A549 treated with AZD9567 at 1 μM for 4 hours (cell line): ENCODE measurements around the gene INPP5J. TPM values are rescaled to one million over a fixed set of nuclear protein-coding genes. Genes with fewer than 3 reads are reported as not detected.

Experiments used
- total RNA-seq: library from RNA; stranded (reverse); fragments of 200-300 nt; extraction: Qiagen RNA extraction; gene quantifications from 5 replicates; pipeline ENCODE4 v1.2.3, GENCODE V29; 2022; ENCODE audit not compliant: insufficient read depth

Gene INPP5J
- 0.38 to 0.77 TPM (median 0.45 TPM) in 4 of 5 replicates, not detected in the other for total RNA-seq

GRCh38 chr22:31122532-31123291 is at the start of gene INPP5J:
Gene INPP5J, plus strand, starts transcription at chr22:31122966. Its CDS starts 49 bp downstream, at chr22:31123015.

GRCh38 chr22:31080848-31081649 is 41.7 kb upstream of the INPP5J start, which contains the start of gene SMTN:
Gene SMTN, plus strand, starts transcription at chr22:31081318. Its CDS starts 1,941 bp downstream, at chr22:31083259.

GRCh38 chr22:31107178-31107893 is 15.4 kb upstream of the INPP5J start, which contains the start of gene SELENOM:
Gene SELENOM, minus strand, starts transcription at chr22:31107568. Its CDS starts 63 bp downstream, at chr22:31107505.

GRCh38 chr22:31139866-31140716 is 17.3 kb downstream of the INPP5J start, which contains the start of gene PLA2G3:
Gene PLA2G3, minus strand, starts transcription at chr22:31140508. Its CDS starts 154 bp downstream, at chr22:31140354.

Other genes starting within 250 kb of the INPP5J start
- gene MORC2, start 154.2 kb upstream of the INPP5J start, total RNA-seq, result 7.7 to 14.5 TPM (median 14.1 TPM) in 5 replicates
- 23.0 to 33.7 TPM (median 27.2 TPM) in 5 replicates for gene TUG1, start 153.7 kb upstream of the INPP5J start, total RNA-seq
- 24.4 to 28.2 TPM (median 27.0 TPM) in 5 replicates for gene SMTN, start 41.6 kb upstream of the INPP5J start, total RNA-seq
- gene SELENOM, start 15.4 kb upstream of the INPP5J start, total RNA-seq, result 62.4 to 74.7 TPM (median 70.6 TPM) in 5 replicates
- gene PLA2G3, start 17.5 kb downstream of the INPP5J start, total RNA-seq, result not detected in 5 replicates
- gene RNF185, start 37.2 kb downstream of the INPP5J start, total RNA-seq, result 21.4 to 27.0 TPM (median 24.8 TPM) in 5 replicates
- gene LIMK2, start 89.3 kb downstream of the INPP5J start, total RNA-seq, result 7.5 to 29.6 TPM (median 7.8 TPM) in 5 replicates
- 0.57 to 3.0 TPM (median 0.75 TPM) in 5 replicates for gene PIK3IP1, start 169.5 kb downstream of the INPP5J start, total RNA-seq
- gene PATZ1, start 223.4 kb downstream of the INPP5J start, total RNA-seq, result 18.4 to 23.6 TPM (median 21.8 TPM) in 5 replicates